COR-L47 (cell line): ENCODE data around the gene SLC4A3.
A peak's percentile ranks its signal among the peaks of the same experiment; 100 is the strongest.

Source experiments
- DNase-seq: peaks from one replicate; lab custom pipeline; 2025; lab: John Stamatoyannopoulos, UW

The SLC4A3 gene

GRCh38 chr2:219633276-219634065, 6.0 kb downstream of the SLC4A3 start:
- DNase-seq, result no peak

- DNase-seq, result no peak
These were observed 6.9 kb downstream of the SLC4A3 start for GRCh38 chr2:219634171-219634940.

- no peak for DNase-seq
These were observed 7.7 kb downstream of the SLC4A3 start for GRCh38 chr2:219634951-219635751.

- no peak for DNase-seq
These were observed 8.9 kb downstream of the SLC4A3 start for GRCh38 chr2:219636144-219636915.

DNA sequence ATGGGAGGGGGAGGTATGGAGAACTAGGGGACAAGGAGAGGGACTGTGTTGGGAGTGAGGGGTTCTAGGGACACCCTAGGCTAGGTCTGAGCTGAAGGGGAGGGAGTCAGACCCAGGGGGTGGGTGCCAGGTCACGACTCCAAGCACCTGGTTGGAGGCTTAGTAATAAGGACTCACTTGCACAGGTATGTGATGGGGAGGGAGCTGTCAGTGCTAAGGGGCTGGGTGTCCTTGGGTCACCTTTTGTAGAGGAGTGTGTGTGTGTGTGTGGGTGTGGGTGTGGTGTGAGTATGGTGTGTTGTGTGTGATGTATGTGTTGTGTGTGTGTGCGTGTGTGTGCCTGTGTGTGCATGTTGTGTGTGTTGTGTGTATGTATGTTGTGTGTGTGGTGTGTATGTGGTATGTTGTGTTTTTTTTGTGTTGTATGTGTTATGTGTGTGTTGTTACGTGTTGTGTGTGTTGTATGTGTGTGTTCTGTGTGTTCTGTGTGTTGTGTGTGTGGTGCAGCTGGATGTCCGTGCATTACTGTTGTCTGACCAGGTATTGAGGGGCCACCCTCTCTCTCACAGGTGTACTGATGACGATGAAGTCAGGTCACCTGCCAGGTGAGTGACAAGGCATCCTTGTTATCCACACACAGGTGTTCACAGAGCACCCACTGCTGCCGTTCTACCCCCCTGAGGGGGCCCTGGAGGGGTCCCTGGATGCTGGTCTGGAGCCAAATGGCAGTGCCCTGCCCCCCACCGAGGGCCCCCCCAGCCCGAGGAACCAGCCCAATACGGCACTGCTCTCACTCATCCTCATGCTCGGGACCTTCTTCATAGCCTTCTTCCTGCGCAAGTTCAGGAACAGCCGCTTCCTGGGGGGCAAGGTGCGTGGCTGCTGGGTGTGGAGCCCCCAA, 9.8 kb downstream of the SLC4A3 start:
- DNase-seq, result no peak

GRCh38 chr2:219637842-219638185, 10.4 kb downstream of the SLC4A3 start:
- DNase-seq, result no peak

GRCh38 chr2:219638217-219638947, 11.0 kb downstream of the SLC4A3 start:
- DNase-seq, result no peak

DNA sequence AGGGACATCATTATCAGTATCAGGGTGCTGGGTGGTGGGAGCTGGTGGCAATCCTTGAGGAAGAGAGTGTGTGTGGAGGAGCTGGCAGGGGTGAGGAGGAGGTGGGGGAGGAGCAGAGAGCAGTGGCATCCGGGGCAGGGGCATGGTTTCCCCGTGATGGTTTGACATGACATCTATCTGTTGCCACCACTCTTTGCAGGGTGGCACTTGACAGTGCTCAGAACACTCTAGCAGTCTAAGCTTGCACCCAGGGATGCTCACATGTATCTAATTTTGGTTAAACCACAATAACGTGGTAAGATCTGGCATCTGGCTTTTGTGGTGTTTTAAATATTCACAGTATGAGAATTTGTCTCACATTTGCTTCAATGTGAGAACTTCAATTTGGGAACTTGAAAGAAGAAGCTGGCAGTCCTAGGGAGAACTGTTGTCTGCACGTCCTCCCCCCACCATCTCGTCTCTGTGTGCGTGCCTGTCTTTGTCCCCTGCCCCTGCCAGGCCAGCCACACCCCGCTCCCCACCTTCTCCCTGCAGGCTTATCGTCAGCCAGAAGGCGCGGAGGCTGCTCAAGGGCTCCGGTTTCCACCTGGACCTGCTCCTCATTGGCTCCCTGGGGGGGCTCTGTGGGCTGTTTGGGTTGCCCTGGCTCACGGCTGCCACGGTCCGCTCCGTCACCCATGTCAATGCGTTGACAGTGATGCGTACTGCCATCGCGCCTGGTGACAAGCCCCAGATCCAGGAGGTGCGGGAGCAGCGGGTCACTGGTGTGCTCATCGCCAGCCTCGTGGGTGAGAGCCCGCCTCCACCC, 11.7 kb downstream of the SLC4A3 start:
- no peak for DNase-seq

- DNase-seq, result no peak
These were observed 14.1 kb downstream of the SLC4A3 start for GRCh38 chr2:219641390-219642068.

GRCh38 chr2:219642069-219642454, 14.6 kb downstream of the SLC4A3 start:
- DNase-seq, result no peak

DNA sequence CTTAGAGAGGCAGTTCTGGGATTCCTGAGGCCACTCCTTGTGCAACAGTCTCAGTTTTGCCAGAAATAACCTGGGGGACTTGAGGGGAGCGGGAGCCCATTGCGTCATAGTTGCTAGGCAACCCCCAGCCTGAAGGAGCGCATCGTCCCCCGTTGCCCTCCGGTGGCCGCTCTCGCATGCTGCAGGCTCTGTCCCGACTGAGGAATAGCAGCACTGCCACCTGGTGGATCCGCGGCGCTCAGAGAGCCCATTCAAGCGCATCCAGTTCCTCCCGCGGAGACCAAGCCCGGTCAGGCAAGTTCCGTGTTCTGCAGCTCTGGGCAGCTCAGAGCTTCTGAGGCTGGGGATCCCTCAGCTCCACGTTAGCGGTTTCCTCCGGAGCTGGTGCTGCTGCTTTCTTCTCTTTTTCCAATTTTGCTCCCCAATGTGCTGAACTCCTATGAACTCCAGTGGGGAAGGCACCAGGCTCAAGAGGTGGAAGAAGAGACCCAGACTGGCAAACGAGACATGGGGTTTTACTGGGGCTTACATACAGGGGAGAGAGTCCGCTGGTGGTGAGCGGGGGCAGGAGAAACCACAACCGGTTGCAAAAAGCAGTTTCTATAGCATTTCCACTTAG, 15.1 kb downstream of the SLC4A3 start:
- DNase-seq, result peak; percentile 89

DNA sequence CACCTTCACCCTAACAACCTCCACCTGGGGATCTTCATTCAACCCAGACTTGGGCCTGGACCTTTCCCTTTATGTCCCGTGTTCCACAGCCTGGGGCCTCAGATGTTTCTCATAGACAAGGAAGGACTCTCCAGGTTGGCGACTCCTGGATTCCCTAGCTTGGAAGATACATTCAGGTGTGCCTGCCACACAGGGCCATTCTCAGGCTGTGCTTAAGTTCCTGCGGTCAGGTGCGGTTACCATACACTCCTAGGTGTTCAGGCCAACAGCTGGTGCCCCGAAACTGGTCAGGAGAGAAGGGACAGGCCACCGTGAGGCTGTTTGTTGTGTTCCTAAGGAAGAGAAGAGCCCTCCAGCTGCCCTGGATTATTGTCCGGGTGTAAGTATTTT, 15.6 kb downstream of the SLC4A3 start:
- DNase-seq, result no peak

DNA sequence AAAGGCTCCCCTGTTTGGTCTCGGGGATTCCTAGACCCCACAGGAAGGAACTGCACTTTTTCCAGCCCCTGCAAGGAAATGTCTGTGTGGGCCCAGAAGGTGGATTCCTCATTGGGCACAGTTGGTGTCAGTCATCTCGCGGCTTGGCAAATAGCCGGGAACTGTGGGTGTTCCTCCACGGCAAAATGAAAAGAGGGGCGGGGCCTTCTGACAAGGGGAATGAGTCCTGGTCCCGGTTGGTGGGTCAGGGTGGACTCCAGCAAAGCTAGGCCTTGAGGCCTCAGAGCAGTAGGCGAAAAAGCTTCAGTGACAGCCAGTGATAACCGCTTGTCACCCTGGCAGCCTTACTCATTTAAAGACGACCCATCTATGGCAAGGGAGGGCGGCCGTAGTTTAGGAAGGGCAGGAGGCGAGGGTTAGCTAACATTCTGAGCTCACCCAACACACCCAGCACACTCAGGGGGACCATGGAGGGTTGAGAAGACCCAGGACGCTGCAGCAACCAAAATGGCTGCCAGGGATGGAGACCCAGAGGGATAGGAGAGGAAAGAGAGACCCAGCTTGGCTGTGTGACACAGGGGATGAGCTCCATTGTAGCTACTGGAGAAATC, 16.5 kb downstream of the SLC4A3 start:
- DNase-seq, result no peak

DNA sequence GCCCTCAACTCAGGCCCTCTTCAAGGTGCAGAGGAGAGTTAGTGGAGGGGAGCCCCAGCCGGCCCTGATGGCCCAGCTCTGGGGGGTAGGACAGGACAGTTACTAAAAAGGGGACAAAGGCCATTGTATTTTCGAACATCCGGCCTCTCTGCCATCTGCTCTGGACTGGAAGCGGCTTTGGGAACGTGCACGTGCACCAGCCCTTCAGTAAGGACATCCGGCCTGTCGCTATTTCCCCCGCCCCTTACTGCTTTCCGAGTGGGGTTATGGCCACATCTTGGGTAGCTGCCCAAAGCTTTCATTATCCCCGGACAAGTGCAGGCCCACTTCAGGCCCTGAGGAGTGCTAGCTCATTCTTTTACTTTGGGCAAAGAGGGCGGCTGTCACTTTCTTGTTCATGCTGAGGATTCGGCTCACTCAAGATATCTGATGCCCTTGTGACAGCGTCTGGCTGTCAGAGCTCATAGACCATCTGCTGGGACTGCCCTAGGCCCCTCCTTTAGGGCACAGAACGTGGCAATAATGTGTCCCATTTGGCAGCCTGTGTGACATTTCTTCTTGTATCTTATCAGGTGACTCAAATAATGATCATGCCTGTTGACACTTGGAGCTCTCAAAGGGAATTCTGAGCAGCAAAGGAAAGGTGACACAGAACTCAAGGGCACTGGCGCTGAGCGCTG, 17.5 kb downstream of the SLC4A3 start:
- DNase-seq, result no peak

DNA sequence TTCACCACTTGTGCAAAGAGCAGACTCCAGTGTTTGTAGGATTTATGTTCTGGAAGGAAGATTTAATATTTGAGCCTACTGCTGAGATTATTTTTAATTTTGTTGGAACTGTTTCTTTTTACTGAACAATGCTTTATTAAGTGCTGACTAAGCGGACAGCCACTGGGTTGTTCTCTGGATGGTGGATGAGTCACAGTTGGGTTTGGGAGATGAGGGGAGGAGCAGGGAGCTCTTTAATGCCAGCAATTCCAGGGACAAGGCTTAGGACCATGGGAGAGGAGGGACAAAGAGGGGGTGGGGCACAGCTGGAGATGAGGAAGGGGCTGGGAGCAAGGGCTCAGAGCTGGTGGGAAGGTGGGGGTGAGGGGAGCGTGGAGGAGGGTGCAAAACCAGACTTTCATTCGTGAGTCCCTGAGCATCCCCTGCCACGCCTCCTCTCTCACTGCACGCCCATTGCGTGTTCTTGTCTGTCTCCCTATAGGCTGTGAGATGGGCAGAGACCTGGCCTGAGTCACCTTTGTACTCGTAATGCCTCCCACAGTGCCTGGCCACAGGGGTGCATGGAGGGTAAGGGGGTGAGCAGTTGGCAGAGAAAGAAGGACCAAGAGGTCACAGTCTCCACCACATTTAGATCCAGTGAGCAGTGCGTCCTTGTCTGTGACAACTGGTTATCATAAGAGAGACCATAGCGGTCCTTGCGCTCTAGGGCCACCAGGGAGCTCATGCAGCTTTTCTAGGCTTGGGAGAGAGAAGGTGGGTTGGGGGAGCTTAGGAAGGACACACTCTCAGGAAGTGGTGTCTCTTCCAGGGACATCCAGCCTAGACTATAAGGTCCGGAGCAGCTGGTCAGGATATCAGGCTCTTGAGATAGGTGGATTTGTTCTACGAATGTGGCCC, 18.4 kb downstream of the SLC4A3 start:
- no peak for DNase-seq

DNA sequence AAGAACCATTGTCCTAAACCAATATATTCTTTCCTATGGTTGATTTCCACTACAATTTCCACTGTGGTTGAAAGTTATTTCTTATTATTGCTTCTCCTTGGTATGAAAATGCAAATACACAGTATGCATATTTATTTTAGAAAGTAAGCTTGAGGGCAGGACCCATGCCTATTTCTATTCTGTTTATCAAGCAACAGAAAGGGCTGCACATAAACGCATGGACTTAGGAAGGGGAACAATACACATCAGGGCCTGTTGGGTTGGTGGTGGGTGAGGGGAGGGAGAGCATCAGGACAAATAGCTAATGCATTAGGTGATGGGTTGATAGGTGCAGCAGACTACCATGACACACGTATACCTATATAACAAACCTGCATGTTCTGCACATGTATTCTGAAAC, 20.7 kb downstream of the SLC4A3 start:
- DNase-seq, result no peak
